ENCODE results near the gene MIDN. TPM values are rescaled to one million over a fixed set of nuclear protein-coding genes. Genes with fewer than 3 reads are reported as not detected.
A peak's percentile ranks its signal among the peaks of the same experiment; 100 is the strongest.

The MIDN gene
- total and polyA plus RNA-seq, 2 of the 4 experiments (the other 2 are of a cell fraction): 2.5 to 26.0 TPM

DNA sequence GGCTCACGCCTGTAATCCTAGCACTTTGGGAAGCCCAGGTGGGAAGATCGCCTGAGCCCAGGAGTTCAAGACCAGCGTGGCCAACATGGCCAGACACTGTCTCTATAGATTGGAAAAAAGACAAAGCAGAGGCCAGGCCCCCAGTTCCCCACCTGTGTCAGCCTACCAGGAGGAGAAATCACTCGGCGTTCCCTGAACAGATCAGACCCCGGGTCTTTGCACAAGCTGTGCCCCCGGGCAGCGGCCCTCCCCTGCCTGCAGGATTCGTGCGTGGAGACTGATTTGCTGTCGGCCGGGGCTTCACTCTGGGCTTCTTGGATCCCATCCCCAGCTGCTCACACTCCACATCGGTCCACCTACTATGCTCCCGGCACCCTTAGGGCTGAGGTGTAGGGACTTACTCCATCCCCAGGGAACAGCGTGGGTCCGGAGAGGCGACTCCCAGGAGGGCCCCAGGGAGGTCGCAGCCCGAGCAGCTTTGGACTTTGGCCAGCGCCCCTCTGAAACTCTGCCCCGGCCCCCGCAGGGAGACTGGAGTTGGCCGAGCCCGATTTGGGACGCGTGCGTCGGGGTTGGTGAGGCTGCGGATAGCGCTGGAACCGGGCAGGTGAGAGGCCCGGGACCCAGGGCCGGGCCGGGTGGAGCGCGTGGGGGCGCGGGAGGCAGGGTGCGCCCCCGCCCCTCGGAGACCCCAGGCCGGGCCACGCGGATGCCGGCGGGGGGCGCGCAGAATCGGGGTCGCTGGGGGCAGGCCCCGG, 36.8 kb downstream of the MIDN start (continued):
- TF ChIP-seq MAZ (IDR thresholded peaks at IDR 0.05; ENCODE audit: borderline replicate concordance, low read depth, low read length) (no peak), BHLHE40 (IDR thresholded peaks at IDR 0.05; ENCODE audit: low read depth, low read length) (no peak)

- dilution Hi-C loops (cut with HindIII; ENCODE audit: low sequenced_read_pairs, unreplicated experiment) (no loop called here), in situ Hi-C loops (cut with MboI; ENCODE audit: low sequenced_read_pairs) (no loop called here), intact Hi-C loops (cut with micrococcal nuclease) (loop anchor here (2.0 kb wide), 1 partner anchor 93 kb away; no protein-coding TSS in a partner anchor)
- Histone ChIP-seq H2BK20ac (ENCODE audit: low read depth, low read length) (no peak within 1 kb of the TSS), H3K4ac (ENCODE audit: low read depth, low read length) (no peak within 1 kb of the TSS), H3K14ac (replicated peaks; ENCODE audit: low read depth, low read length) (no peak within 1 kb of the TSS), H4K8ac (ENCODE audit: low read depth in 2 of 2, low read length in 2 of 2) (no peak within 1 kb of the TSS), H3K79me1 (ENCODE audit: low read depth in 1 of 2, low read length in 2 of 2) (no peaks in the 10 kb centered on the region), H3K56ac (ENCODE audit: extremely low read depth, insufficient read depth, low read length) (no peak within 1 kb of the TSS), H3K9ac (ENCODE audit: low read depth, low read length) (no peak within 1 kb of the TSS), H4K91ac (ENCODE audit: insufficient read depth, low read depth, low read length) (no peak within 1 kb of the TSS), H3K23ac (ENCODE audit: low read depth, low read length) (no peak within 1 kb of the TSS), H2AFZ (replicated peaks; ENCODE audit: low read length, poor library complexity) (peak within 1 kb of the TSS; percentile 14), H2BK5ac (ENCODE audit: low read depth, low read length, poor library complexity, severe bottlenecking) (no peak within 1 kb of the TSS), H3K4me3 (ENCODE audit: insufficient read depth, low read depth, low read length) (peak within 1 kb of the TSS; percentile 20), H3K27ac (ENCODE audit: insufficient read depth, low read length) (no peak within 1 kb of the TSS), H3K36me3 (ENCODE audit: control insufficient read depth, insufficient read depth, low read length) (no peaks in the 10 kb centered on the region), H3K9me3 (ENCODE audit: control insufficient read depth, insufficient read depth, low read length) (no peaks in the 10 kb centered on the region), H3K18ac (ENCODE audit: low read depth, low read length) (no peak within 1 kb of the TSS), H2AK5ac (ENCODE audit: low read depth, low read length) (no peak within 1 kb of the TSS), H3K4me1 (ENCODE audit: control insufficient read depth, insufficient read depth, low read length) (no peaks in the 10 kb centered on the region), H2BK120ac (ENCODE audit: low read depth, low read length) (no peak within 1 kb of the TSS), H3K4me2 (ENCODE audit: low read depth, low read length) (no peak within 1 kb of the TSS), H2BK15ac (ENCODE audit: low read depth, low read length) (no peak within 1 kb of the TSS), H2AK9ac (replicated peaks; ENCODE audit: low read depth, low read length, poor library complexity) (peak within 1 kb of the TSS; percentile 55), H4K20me1 (ENCODE audit: insufficient read depth, low read length) (0 out of 2 replicates have a peak, but pooled peaks cover 5% of the 10 kb centered on the region), H4K5ac (ENCODE audit: low read depth, low read length) (no peak within 1 kb of the TSS), H3K9me1 (ENCODE audit: insufficient read depth, low read length) (no peaks in the 10 kb centered on the region), H3K27me3 (ENCODE audit: control insufficient read depth, insufficient read depth, low read length) (peaks cover 43% of the 10 kb centered on the region)
- TF ChIP-seq, protein P1, sequence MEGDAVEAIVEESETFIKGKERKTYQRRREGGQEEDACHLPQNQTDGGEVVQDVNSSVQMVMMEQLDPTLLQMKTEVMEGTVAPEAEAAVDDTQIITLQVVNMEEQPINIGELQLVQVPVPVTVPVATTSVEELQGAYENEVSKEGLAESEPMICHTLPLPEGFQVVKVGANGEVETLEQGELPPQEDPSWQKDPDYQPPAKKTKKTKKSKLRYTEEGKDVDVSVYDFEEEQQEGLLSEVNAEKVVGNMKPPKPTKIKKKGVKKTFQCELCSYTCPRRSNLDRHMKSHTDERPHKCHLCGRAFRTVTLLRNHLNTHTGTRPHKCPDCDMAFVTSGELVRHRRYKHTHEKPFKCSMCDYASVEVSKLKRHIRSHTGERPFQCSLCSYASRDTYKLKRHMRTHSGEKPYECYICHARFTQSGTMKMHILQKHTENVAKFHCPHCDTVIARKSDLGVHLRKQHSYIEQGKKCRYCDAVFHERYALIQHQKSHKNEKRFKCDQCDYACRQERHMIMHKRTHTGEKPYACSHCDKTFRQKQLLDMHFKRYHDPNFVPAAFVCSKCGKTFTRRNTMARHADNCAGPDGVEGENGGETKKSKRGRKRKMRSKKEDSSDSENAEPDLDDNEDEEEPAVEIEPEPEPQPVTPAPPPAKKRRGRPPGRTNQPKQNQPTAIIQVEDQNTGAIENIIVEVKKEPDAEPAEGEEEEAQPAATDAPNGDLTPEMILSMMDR (conservative IDR thresholded peaks at IDR 0.05; ENCODE audit: low read depth, low read length): 0 out of 2 replicates have a peak, but pooled peaks have one; percentile 6
- no peak for TF ChIP-seq MAFK (IDR thresholded peaks at IDR 0.05; ENCODE audit: low read depth, low read length)
- no peak for DNase-seq
- peak; percentile 64 for ATAC-seq (ENCODE audit: low read depth)
- no TSS peak for BruUV-seq (replicated peaks)
- ChIA-PET POLR2A (ENCODE audit: unreplicated experiment) (no interaction called here), CTCF (no interaction called here)
- WGBS, 2 experiments (ENCODE audit: extremely low coverage in 2 of 2, insufficient read length in 1 of 2): 2% methylated on average over 36 of the region's 113 CpGs; no CpG with 5 or more reads in 1 of the 2 experiments
These were observed 37.5 kb downstream of the MIDN start, which contains the start of gene EFNA2 for GRCh38 chr19:1285737-1286360. TSS of gene EFNA2 (plus strand) at chr19:1285873. CDS start at chr19:1286169, 296 bp downstream.
